Tibial nerve (tissue), 4 donors: ENCODE data around the gene KCNAB2.

Source experiments
- CTCF ChIP-seq, 5 experiments: fragments of 200-600 bp in 3 of 5; fragments of 450-650 bp in 2 of 5; sonication (generic) in 3 of 5; IDR thresholded peaks; one replicate each; pipeline ENCODE4 v1.5.1; 2016 to 2019; ENCODE audit warnings: antibody characterized with exemption in 5 of 5, mild to moderate bottlenecking in 3 of 5, moderate library complexity in 2 of 5
- EP300 ChIP-seq, 2 donors: sonication (generic); formaldehyde crosslinking; IDR thresholded peaks; one replicate each; pipeline ENCODE4 v1.6.1; 2017; ENCODE audit warnings: antibody characterized with exemption in 2 of 2, mild to moderate bottlenecking in 1 of 2
- POLR2A ChIP-seq, 2 donors: fragments of 450-650 bp; IDR thresholded peaks; one replicate each; pipeline ENCODE4 v1.6.1; 2017; ENCODE audit warnings: antibody characterized with exemption in 2 of 2, mild to moderate bottlenecking in 2 of 2, moderate library complexity in 2 of 2

GRCh38 chr1:6030132-6030531, 15.6 kb upstream of the KCNAB2 start:
- TF ChIP-seq CTCF (IDR thresholded peaks at IDR 0.05) (no peak), POLR2A (IDR thresholded peaks at IDR 0.05) (no peak), EP300 (IDR thresholded peaks at IDR 0.05) (no peak)
